ENCODE data around the gene PLEK.

DNA sequence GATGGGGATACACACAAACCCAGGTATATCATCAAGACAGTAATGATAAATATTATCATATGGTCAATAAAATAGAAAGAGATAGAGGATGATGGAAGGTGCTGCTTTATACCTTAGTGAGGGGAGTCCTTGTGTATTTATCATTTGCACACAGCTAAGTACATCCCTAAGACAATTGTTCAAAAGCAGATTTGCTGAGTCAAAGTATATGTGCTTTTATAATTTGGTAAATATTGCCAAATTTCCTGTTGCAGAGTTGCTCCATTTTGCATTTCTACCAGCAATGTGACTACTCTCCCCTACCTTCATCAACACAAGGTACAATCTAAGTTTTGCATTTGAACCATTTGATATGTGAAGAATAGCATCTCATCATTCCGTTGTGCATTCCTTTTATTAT is 22.6 kb upstream of the PLEK start:
- TF ChIP-seq JUNB (IDR thresholded peaks at IDR 0.05), result no peak
- TF ChIP-seq, protein P1, sequence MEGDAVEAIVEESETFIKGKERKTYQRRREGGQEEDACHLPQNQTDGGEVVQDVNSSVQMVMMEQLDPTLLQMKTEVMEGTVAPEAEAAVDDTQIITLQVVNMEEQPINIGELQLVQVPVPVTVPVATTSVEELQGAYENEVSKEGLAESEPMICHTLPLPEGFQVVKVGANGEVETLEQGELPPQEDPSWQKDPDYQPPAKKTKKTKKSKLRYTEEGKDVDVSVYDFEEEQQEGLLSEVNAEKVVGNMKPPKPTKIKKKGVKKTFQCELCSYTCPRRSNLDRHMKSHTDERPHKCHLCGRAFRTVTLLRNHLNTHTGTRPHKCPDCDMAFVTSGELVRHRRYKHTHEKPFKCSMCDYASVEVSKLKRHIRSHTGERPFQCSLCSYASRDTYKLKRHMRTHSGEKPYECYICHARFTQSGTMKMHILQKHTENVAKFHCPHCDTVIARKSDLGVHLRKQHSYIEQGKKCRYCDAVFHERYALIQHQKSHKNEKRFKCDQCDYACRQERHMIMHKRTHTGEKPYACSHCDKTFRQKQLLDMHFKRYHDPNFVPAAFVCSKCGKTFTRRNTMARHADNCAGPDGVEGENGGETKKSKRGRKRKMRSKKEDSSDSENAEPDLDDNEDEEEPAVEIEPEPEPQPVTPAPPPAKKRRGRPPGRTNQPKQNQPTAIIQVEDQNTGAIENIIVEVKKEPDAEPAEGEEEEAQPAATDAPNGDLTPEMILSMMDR (IDR thresholded peaks at IDR 0.05), result no peak
- TF ChIP-seq ZSCAN20 (CRISPR knock-in tag; IDR thresholded peaks at IDR 0.05), result no peak
- TF ChIP-seq ESRRA (IDR thresholded peaks at IDR 0.05; ENCODE audit: borderline replicate concordance, low read length), result no peak
- TF ChIP-seq POLR2A (IDR thresholded peaks at IDR 0.05; ENCODE audit: low read length), result no peak

Data from A549 (cell line).